Activated CD8-positive, alpha-beta memory T cell treated with anti-CD3 and anti-CD28 coated beads, Interleukin-2, amount 10 ng/mL, durations not matched to agents 7 days and 5 days (primary cell): Measurements from ENCODE around the gene SLC5A10. TPM values are rescaled to one million over a fixed set of nuclear protein-coding genes. Genes with fewer than 3 reads are reported as not detected.
A peak's percentile ranks its signal among the peaks of the same experiment; 100 is the strongest.
"Not testable (repeated sequence)": the region's sequence is repeated elsewhere in the genome, so short reads cannot be mapped to it uniquely, and the experiment has no call there.

Source experiments
- ATAC-seq: fragments of 150-1000 bp; cut with Tn5 transposase; one replicate; pipeline ENCODE4 v1.10.0; 2021; ENCODE audit warnings: moderate library complexity
- CTCF ChIA-PET: fragments of 350-600 bp; sonication (Branson Sonifier 250); formaldehyde crosslinking; loops from one replicate; lab custom pipeline; 2021; ENCODE audit warnings: antibody characterized with exemption; lab: Charles Lee
- DNase-seq: peaks from one replicate; pipeline ENCODE4 v3.0.0-alpha.2; 2020
- H3K27ac Mint-ChIP-seq: one replicate; pipeline ENCODE4 v1.8.0; 2021; ENCODE audit warnings: mild to moderate bottlenecking, mixed read lengths
- H3K27me3 Mint-ChIP-seq: one replicate; pipeline ENCODE4 v1.8.0; 2021; ENCODE audit warnings: mixed read lengths
- H3K36me3 Mint-ChIP-seq: one replicate; pipeline ENCODE4 v1.8.0; 2021; ENCODE audit warnings: mild to moderate bottlenecking, mixed read lengths
- H3K4me1 Mint-ChIP-seq: one replicate; pipeline ENCODE4 v1.8.0; 2021; ENCODE audit warnings: mixed read lengths
- H3K4me3 Mint-ChIP-seq: one replicate; pipeline ENCODE4 v1.8.0; 2021; ENCODE audit warnings: mild to moderate bottlenecking, moderate library complexity, mixed read lengths
- H3K9me3 Mint-ChIP-seq: one replicate; pipeline ENCODE4 v1.8.0; 2022; ENCODE audit warnings: low read depth, mixed read lengths
- total RNA-seq, 2 experiments: library from RNA; stranded (reverse); gene quantifications; one replicate each; pipeline ENCODE4 v1.2.3, GENCODE V29; 2021

The SLC5A10 gene
- not detected for total RNA-seq

DNA sequence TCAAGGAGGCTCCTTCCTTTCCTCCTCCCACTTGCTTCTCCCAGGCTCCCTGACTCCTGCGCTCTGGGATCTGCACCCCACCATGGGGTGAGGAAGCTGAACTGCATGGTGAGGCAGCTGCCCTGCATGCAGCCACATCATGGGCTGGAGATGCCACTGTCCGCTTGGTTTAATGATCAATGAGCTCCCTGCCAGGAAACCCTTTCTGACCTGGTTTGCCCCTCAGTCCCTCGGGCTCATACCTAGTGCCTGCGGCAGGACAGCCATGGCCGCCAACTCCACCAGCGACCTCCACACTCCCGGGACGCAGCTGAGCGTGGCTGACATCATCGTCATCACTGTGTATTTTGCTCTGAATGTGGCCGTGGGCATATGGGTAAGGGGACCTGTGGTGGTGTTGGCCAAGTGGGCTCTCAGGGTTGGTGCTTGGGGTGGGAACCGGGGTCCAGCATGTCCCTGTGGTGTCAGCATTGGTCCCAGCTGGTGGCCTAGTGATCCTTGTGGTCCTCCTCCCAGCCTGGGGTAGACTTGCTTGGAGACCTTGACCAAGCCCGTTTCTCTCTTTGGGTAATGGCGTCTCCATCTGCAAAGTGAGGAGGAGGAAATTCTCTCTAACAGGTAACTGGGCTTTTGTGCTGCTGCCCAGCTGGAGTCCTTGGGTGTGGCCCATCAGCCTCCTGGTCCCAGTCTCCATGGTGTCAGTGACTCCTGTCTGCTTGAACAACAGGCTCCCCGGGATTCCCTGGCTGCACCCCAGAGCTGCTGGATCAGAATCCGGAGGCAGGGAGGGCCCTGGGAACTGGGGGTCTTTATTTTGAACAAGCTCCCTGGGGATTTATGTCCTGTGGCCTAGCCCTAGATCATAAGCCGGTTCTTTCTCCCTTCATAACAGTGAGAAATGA is at the start of gene SLC5A10:
Gene SLC5A10 (plus strand): TSS at position 225 of the 902 bp plus-strand sequence. CDS start 41 bp downstream, at position 266.
- H3K4me1 Mint-ChIP-seq: peaks cover 9% of the 10 kb centered on the region
- H3K27me3 Mint-ChIP-seq: peaks cover 2% of the 10 kb centered on the region
- H3K36me3 Mint-ChIP-seq: no peaks in the 10 kb centered on the region
- H3K27ac Mint-ChIP-seq: no peak within 1 kb of the TSS
- H3K9me3 Mint-ChIP-seq: no peaks in the 10 kb centered on the region
- no peak within 1 kb of the TSS for H3K4me3 Mint-ChIP-seq
- CTCF ChIA-PET: interaction anchor here (1.6 kb wide), 1 partner anchor 9 kb away, joined by 6 read pairs; no protein-coding TSS in a partner anchor
- DNase-seq (no peak), ATAC-seq (no peak)

DNA sequence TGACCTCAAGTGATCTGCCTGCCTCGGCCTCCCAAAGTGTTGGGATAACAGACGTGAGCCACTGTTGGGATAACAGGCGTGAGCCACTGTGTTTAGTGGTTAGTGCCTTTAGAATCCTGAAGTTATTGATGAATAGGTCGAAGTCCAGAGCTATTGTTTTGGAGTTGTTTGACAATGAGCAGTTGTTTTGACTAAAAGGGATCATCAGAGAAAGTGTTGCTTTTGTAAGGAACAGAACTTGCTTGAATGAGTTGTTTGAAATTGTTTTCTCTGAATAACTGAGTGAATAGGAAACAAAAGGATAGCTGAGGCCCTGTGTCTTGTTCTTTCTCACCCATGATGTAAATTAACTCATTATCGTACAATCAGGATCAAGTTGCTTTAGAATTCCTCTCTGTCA is 47.5 kb upstream of the SLC5A10 start:
- Mint-ChIP-seq H3K4me1 (peaks cover 25% of the 10 kb centered on the region), H3K9me3 (no peaks in the 10 kb centered on the region), H3K4me3 (no peak overlapping the region), H3K27ac (no peak overlapping the region), H3K27me3 (peaks cover 21% of the 10 kb centered on the region), H3K36me3 (peaks cover 31% of the 10 kb centered on the region)
- DNase-seq: no peak
- CTCF ChIA-PET: no interaction called here
- no peak for ATAC-seq

DNA sequence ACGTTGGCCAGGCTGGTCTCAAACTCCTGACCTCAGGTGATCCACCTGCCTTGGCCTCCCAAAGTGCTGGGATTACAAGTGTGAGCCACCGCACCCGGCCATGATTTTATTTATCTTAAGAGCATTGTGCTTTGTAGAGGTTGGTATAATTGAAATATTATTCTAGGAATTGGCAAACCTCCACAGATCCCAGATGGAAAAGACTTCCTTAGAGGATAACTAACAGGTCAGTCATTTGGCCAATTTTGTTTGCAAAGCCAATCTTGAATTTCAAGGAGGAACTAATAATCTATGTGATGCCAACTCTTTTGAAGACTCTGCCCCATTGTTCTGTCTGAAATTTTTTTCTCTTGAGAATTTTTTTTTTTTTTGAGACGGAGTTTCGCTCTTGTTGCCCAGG is 46.7 kb upstream of the SLC5A10 start:
- H3K4me3 Mint-ChIP-seq: no peak overlapping the region
- no peak for ATAC-seq
- CTCF ChIA-PET: no interaction called here

DNA sequence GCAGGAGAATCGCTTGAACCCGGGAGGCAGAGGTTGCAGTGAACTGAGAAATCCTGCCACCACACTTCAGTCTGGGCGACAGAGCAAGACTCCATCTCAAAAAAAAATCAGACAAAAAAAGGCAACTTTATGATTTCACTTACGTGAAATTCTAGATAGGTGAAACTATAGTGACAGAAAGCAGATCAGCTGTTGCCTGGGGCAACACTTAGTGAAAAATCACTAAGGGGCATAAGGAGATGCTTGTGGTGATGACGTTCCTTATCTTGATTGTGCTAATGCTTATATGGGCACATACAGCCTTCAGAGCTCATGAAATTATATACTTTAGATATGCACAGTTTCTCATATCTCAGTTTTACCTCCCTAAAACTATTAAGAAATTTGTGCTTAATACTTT is 41.6 kb upstream of the SLC5A10 start:
- CTCF ChIA-PET: no interaction called here
- no peaks in the 10 kb centered on the region for H3K9me3 Mint-ChIP-seq
- H3K36me3 Mint-ChIP-seq: peaks cover 20% of the 10 kb centered on the region
- no peak overlapping the region for H3K27ac Mint-ChIP-seq
- ATAC-seq: no peak
- no peaks in the 10 kb centered on the region for H3K27me3 Mint-ChIP-seq
- no peak overlapping the region for H3K4me3 Mint-ChIP-seq
- H3K4me1 Mint-ChIP-seq: no peaks in the 10 kb centered on the region
- DNase-seq: no peak

More for the DNA sequence above, 46.7 kb upstream of the SLC5A10 start:
- Mint-ChIP-seq H3K9me3 (no peaks in the 10 kb centered on the region), H3K36me3 (peaks cover 30% of the 10 kb centered on the region), H3K4me1 (peaks cover 23% of the 10 kb centered on the region), H3K27me3 (peaks cover 19% of the 10 kb centered on the region), H3K27ac (no peak overlapping the region)
- no peak for DNase-seq

DNA sequence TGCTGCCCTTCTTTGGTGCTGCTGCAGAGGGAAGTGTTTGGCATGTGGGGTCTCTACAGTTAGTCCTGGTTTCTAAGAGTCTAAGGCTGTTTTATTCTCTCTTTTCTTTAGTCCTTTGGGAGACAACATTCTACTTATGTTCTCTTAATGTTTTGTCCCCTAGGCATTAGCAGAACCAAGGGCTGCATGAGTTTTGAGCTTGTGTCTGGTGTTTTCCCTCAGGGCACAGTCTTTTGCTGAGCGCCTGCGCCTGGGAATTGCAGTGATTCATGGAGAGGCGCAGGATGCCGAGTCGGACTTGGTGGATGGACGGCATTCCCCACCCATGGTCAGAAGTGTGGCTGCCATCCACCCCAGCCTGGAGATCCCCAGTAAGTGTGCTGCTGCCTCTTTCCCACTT is 41.1 kb upstream of the SLC5A10 start:
- Mint-ChIP-seq H3K4me3 (no peak overlapping the region), H3K36me3 (peaks cover 24% of the 10 kb centered on the region), H3K27ac (no peak overlapping the region), H3K4me1 (no peaks in the 10 kb centered on the region), H3K9me3 (no peaks in the 10 kb centered on the region), H3K27me3 (no peaks in the 10 kb centered on the region)
- ATAC-seq (no peak), DNase-seq (no peak)
- CTCF ChIA-PET: no interaction called here

DNA sequence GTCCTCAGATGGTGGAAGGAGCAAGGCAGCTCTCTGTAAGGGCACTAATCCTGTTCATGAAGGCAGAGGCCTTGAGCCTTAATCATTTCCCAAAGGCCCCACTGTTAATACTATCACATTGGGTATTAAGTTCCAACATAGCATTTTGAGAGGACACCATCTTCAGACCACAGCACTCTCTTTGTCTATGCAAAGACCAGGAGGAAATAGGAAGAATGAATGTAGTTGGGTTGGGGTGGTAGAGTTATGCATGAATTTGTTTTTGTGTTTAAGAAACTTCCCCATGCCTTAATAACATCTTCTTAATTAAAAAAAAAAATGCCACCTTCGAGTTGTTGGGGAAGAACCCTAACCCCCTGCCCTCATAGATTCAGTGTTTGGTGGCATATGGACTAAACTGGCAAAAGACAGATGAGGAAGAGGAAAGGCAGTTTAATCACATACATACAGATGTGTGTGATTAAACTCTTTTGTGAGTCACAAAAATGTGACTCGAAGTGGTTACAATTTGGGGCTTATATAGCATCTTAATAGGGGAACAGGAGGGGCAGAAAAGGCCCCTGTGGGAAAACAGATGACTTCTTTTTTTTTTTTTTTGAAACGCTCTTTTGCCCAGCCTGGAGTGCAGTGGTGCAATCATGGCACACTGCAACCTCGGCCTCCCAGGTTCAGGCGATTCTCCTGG is 35.0 kb upstream of the SLC5A10 start:
- H3K9me3 Mint-ChIP-seq: no peaks in the 10 kb centered on the region
- peaks cover 22% of the 10 kb centered on the region for H3K4me1 Mint-ChIP-seq
- CTCF ChIA-PET: interaction anchor here (0.8 kb wide), 1 partner anchor 8 kb away, joined by 3 read pairs; no protein-coding TSS in a partner anchor
- DNase-seq: no peak
- no peaks in the 10 kb centered on the region for H3K27me3 Mint-ChIP-seq
- H3K36me3 Mint-ChIP-seq: peaks cover 29% of the 10 kb centered on the region
- H3K4me3 Mint-ChIP-seq: no peak overlapping the region
- H3K27ac Mint-ChIP-seq: no peak overlapping the region
- ATAC-seq: no peak

DNA sequence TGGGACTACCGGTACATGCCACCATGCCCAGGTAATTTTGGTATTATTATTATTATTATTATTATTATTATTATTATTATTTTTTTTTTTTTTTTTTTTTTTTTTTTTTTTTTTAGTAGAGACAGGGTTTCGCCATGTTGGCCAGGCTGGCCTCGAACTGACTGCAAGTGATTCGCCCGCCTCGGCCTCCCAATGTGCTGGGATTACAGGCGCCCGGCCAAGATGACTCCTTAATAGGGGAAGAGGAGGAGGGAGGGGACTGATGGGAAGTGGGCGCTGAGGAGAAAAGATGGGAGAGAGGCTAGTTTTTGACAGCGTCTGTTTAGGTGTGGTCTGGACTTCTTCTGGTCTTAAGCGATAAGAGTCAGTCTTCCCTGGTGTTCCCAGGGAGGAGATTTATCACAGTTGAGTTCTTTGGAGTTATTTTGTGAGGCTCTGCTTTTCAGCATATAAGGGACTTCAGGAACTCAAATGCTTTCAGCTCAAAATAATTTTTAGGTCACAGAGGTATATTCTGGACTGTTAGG is 34.4 kb upstream of the SLC5A10 start:
- Mint-ChIP-seq H3K36me3 (peaks cover 26% of the 10 kb centered on the region), H3K27ac (no peak overlapping the region), H3K4me3 (no peak overlapping the region), H3K27me3 (no peaks in the 10 kb centered on the region), H3K4me1 (peaks cover 27% of the 10 kb centered on the region), H3K9me3 (no peaks in the 10 kb centered on the region)
- CTCF ChIA-PET: interaction anchor here (0.8 kb wide), 1 partner anchor 9 kb away, joined by 3 read pairs; no protein-coding TSS in a partner anchor
- no peak for ATAC-seq
- no peak for DNase-seq

DNA sequence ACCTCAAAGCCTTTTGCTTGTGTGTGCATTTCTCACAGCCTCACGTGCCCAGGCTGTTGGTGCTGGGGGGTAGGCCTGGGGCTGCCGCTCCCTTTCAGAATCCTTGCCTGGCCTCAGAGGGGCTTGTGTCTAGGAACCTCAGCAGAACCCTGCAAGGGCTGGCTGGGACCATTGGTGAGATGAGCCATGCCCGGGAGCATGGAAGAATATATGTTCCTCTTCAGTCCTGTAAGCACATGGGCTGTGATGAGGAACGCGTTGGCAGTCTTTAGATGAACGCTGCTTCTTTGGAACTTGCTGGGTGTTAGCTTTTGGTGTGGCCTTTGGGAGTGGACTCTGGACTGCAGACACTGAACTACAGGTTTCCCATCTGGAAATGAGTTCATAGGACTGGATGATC is 32.0 kb upstream of the SLC5A10 start:
- Mint-ChIP-seq H3K36me3 (peaks cover 26% of the 10 kb centered on the region), H3K27ac (no peak overlapping the region), H3K9me3 (no peaks in the 10 kb centered on the region), H3K27me3 (no peaks in the 10 kb centered on the region), H3K4me3 (no peak overlapping the region), H3K4me1 (peaks cover 31% of the 10 kb centered on the region)
- DNase-seq: no peak
- ATAC-seq: no peak
- CTCF ChIA-PET: interaction anchor here (1.5 kb wide), 1 partner anchor 41 kb away, joined by 4 read pairs; no protein-coding TSS in a partner anchor

DNA sequence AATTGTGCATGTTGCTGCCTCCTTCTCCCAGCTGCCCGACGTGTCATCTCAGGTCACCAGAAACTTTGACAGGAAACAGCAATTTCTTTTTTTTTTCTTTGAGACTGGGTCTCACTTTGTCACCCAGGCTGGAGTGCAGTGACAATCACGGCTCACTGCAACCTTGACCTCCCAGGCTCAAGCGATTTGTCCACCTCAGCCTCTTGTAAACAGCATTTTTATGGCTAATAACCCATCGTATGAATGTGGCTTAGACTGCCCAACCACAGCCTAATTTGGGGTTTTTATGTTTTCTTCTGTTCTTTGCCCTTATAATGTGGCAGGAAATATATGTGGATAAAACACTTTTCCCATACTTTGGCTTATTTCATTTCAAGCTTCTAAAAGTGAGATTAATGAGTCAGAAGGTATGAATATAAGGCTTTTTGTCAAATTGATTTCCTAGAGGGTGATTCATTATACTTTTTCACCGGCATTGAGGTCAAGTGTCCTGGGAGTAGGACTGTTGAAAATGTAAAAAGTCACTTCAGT is 31.0 kb upstream of the SLC5A10 start:
- ATAC-seq: no peak
- CTCF ChIA-PET: no interaction called here

DNA sequence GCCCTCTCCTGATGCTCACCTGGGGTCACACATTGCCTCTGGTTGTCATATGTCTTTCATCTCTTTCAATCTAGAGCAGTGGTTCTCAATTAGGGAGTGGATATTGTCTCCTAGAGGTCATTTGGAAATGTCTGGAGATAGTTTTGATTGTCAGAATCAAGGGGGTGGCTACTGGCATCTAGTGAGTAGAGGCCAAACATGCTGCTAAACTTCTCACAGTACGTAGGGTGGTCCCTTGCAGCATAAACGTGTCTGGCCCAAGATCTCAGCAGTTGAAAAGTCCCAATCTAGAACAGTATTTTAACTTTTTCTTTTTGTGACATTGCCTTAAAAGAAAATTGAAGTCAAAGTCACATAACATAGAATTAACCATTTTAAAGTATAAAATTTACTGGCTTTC is 30.5 kb upstream of the SLC5A10 start:
- DNase-seq (no peak), ATAC-seq (no peak)
- peak overlapping the region; percentile 34 for H3K4me3 Mint-ChIP-seq
- no peaks in the 10 kb centered on the region for H3K9me3 Mint-ChIP-seq
- H3K27me3 Mint-ChIP-seq: no peaks in the 10 kb centered on the region
- H3K27ac Mint-ChIP-seq: peak overlapping the region; percentile 82
- peaks cover 37% of the 10 kb centered on the region for H3K4me1 Mint-ChIP-seq
- CTCF ChIA-PET: no interaction called here
- H3K36me3 Mint-ChIP-seq: peaks cover 23% of the 10 kb centered on the region

More for the DNA sequence above, 31.0 kb upstream of the SLC5A10 start:
- peak overlapping the region; percentile 82 for H3K27ac Mint-ChIP-seq
- H3K36me3 Mint-ChIP-seq: peaks cover 25% of the 10 kb centered on the region
- DNase-seq: peak; percentile 46
- H3K4me3 Mint-ChIP-seq: peak overlapping the region; percentile 34
- no peaks in the 10 kb centered on the region for H3K27me3 Mint-ChIP-seq
- H3K4me1 Mint-ChIP-seq: peaks cover 36% of the 10 kb centered on the region
- H3K9me3 Mint-ChIP-seq: no peaks in the 10 kb centered on the region

DNA sequence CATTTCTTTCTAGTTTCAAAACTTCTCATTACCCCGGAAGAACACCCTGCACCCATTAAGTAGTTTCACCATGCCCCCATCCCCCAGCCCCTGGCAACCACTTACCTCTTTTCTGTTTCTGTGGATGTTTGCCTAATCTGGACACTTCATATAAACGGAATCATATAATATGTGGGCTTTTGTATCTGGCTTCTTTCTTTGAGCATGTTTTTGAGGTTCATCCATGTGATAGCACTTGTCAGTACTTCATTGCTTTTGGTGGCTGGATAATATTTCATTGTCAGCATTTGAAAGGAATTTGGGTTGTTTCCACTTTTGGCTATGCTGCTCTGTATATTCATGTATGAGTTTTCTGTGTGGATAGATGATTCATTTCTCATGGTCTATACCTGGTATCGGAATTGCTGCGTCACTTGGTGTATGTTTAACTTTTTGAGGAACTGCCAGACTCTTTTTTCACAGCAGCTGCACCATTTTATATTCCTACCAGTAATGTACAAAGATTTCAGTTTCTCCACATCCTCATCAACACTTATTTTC is 30.0 kb upstream of the SLC5A10 start:
- peaks cover 19% of the 10 kb centered on the region for H3K36me3 Mint-ChIP-seq
- DNase-seq (peak; percentile 55), ATAC-seq (peak; percentile 81)
- H3K4me1 Mint-ChIP-seq: peaks cover 41% of the 10 kb centered on the region
- H3K27ac Mint-ChIP-seq: peak overlapping the region; percentile 82
- H3K9me3 Mint-ChIP-seq: no peaks in the 10 kb centered on the region
- peak overlapping the region; percentile 17 for H3K4me3 Mint-ChIP-seq
- CTCF ChIA-PET: interaction anchor here (1.6 kb wide), 1 partner anchor 11 kb away, joined by 3 read pairs; no protein-coding TSS in a partner anchor
- no peaks in the 10 kb centered on the region for H3K27me3 Mint-ChIP-seq

DNA sequence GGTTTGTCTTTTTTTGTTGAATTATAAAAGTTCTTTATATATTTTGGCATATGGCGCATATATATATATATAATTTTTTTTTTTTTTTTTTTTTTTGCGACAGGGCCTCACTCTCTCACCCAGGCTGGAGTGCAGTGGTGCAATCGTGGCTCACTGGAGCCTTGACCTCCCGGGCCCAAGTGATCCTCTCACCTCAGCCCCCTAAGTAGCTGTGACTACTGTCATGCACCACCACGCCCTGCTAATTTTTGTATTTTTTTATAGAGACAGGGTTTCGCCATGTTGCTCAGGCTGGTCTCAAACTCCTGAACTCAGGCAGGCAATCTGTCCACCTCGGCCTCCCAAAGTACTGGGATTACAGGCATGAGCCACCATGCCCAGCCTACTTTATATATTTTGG is 29.4 kb upstream of the SLC5A10 start:
- peaks cover 39% of the 10 kb centered on the region for H3K4me1 Mint-ChIP-seq

DNA sequence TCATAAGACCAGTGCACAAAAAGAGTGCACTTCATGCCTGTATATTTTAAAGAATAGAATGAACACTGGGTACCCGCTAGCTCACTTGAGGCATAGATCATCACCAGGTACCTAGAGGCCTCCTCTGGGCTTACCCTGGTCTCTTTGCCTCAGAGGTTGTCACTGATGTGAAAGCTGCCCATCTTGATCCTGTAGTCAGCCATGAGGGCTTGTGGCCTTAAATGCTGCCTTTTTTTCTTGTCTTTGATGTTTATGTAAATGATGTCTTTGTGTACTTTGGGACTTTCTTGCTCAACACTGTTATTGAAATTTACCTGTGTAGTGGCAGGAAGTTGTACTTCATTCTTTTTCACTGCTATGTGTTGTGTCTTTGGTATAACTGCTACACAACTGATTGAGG is 26.8 kb upstream of the SLC5A10 start:
- no peak for ATAC-seq
- peaks cover 29% of the 10 kb centered on the region for H3K36me3 Mint-ChIP-seq
- no peak for DNase-seq
- CTCF ChIA-PET: interaction anchor here (1.2 kb wide), 1 partner anchor 35 kb away, joined by 3 read pairs; no protein-coding TSS in a partner anchor
- no peaks in the 10 kb centered on the region for H3K27me3 Mint-ChIP-seq
- H3K4me1 Mint-ChIP-seq: peaks cover 31% of the 10 kb centered on the region
- H3K4me3 Mint-ChIP-seq: no peak overlapping the region
- no peaks in the 10 kb centered on the region for H3K9me3 Mint-ChIP-seq
- H3K27ac Mint-ChIP-seq: no peak overlapping the region

More for the DNA sequence above, 29.4 kb upstream of the SLC5A10 start:
- Mint-ChIP-seq H3K36me3 (peaks cover 20% of the 10 kb centered on the region), H3K27ac (peak overlapping the region; percentile 82)
- DNase-seq, H3K27me3 Mint-ChIP-seq, H3K4me3 Mint-ChIP-seq, ATAC-seq, H3K9me3 Mint-ChIP-seq: not testable (repeated sequence)
- CTCF ChIA-PET: interaction anchor here (1.6 kb wide), 1 partner anchor 10 kb away, joined by 3 read pairs; no protein-coding TSS in a partner anchor
